Fibroblast of skin of left biceps (primary cell): ENCODE measurements around the gene XK.

Experiments
- DNase-seq, 2 experiments: peaks; one replicate each; pipeline ENCODE4 v3.0.0-alpha.2; 2013; ENCODE audit warnings: low read depth in 2 of 2

XK gene

DNA sequence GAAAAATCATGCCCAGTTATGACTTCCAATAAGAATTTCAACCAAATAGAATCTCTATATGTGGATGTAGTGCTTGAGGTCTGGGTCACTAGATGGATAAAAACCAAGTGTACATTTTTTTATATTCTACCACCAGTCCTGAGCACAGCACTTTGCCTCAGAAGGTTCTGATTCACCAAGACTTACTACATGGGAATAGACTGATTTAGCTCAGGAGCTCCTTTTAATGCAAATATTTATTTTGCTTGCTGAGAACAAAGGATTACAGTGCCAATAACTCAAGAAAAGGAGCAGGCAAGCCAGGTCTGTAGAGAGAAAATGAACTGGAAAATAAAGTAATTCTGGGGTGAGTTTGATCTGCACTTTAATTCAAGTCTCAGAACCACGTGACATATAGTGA lies 6.4 kb upstream of the XK start:
- DNase-seq = no peak

DNA sequence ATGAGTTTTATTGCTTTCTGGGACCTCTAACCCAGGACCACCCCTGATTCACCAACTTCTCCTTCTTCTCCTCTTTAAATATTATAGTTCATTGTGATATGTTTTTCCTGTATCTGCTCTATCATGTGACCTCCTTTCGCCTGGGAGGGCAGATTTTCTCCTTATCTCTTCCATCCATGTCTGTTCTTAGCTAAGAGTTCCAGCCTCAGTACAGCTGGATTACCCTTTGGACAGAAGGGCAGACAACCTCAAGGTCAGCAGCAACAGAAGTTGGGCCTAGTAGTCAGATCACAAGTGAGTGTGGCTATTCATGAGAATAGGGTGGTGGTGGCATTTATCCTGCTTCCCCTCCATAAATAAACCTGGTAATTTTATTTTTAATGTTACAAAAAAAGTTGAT lies 5.7 kb upstream of the XK start:
- no peak for DNase-seq

DNA sequence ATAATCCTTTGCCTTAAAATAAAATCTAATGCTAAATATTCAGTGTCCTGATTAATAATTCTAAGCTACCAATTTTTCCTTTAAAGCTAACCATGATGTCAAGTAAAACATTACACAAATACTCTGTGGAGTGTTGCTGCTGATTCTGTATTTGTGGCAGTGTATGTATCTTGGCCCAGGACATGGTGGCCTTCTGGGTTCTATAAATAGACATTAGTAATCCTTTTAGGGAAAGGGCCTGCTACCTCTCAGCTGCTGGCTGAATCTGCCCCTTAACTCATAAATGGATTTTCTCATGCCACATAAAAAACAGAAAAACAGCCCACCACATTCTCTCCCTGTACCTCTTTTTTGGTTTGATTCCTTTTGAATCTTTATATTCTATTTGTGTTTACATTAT lies 1.2 kb upstream of the XK start:
- DNase-seq = no peak

DNA sequence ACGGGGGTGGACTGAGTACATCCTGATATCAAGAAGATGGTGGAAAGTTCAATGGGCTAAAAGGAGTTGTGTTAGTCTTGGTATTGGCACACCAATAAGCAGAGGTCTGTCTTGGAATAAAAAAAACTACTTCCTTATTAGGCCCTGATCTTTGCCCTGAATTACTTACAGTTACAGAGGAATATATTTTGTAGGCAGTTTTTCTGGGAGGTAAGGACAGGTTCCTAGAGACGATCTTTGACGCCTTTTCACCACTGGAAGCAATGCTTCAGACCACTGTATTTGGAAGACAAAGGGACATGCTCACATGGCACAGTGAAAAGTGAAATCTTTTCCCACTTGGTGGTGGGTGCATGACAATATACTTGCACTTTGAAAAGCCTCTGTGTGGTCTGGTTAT lies 618 bp upstream of the XK start:
- DNase-seq = no peak

DNA sequence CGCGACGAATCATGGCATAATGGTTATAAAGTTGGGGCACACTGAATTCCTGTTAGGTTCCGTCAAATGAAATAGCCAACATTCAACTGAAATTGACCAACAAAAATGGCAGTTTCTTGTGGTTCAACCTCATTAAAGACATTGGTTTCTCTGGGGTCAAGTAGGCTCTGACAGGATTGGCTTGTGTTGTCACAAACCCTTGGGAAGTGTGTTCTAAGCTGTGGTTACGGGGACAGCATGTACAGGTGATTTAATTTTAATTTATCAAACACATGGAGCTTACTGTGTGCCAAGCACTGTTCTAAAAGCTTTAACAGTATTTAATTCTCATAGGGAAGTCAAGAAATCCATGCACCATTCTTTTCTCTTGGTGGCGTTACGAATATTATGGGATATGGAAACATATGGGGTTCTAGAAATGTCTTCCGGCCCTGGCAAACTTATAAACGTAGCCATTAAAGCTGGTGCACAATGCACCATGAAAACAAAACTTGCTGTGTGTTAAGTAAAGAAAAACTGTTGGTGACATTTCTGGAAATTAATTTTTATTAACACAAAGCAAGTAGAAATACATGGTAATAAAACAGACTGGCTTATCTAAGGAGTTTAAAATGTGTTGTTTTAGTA lies 891 bp downstream of the XK start:
- DNase-seq = no peak

DNA sequence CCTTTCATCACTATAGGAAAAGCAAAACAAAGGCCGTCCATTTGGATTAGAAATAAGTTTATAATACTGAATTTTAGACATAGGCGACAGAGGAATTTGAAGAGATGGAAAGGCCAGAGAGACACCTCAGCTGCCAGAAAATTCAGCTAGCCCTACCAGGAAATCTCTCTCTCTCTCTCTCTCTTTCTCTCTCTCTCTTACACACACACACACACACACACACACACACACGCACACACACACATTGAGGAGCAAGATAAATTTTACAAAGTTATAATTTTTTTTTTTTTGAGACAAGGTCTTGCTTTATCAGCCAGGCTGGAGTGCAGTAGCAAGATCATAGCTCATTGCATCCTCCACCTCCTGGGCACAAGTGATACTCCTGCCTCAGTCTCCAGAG lies 1.4 kb downstream of the XK start:
- DNase-seq = no peak

DNA sequence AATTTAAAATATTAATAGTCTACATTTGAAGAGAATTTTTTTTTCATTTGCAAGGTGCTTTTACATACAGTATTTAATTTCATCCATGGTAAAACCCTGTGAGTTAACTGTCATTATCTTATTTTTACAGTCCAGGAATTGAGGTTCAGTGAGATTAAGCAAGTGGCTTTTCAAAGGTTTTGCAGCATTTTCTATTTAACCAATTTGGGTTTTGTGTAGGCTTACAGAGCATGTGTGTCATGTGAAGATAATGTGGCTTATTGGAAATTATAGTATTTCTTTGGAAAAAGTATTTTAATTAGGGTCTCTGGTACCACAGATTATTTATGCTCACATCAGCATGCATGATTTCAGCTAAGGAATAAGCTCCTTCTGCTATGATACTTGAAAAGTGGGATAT lies 4.5 kb downstream of the XK start:
- DNase-seq = no peak

DNA sequence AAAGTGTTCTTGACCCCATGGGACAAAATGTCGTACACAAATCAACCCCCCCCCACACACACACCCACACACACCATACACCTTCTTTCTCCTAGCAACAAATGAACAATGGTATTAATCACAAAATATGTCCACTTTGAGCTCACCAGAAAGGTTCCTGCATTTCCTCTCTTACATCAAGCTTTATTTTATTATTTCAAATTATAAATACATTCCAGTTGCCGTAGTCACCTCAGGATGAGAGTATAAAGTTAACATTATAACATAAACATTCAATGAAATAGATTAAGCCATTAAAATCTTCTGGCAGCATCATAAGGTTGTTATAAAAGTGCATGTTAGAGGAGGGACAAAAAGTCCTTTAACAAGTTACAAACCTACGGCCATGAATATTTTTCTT lies 7.3 kb downstream of the XK start:
- no peak for DNase-seq

DNA sequence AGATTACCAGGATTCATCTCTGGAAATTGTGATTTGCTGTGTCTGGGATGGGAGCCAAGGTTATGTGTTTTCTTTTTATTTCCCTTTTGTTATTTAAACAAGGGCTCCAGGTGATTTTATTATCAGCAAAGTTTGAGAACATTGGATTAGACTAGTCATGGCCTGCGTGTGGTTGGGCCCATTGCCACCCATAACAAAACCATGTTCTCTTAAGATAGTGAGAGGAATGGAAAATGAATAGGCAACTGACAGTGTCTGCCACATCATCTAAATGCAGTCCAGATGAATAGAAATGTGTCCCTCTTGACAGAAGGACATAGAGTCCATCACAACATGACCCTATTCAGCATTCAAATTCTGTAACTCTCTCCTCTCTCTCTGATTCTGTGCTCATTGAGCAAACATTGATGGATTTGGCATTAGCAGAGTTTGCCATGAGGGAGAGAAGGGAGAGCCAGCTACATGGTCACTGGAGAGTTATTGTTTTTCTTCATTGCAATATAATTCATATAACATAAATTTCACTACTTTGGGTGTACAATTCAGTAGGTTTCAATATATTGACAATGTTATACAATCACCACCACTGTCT lies 11.7 kb downstream of the XK start:
- no peak for DNase-seq

DNA sequence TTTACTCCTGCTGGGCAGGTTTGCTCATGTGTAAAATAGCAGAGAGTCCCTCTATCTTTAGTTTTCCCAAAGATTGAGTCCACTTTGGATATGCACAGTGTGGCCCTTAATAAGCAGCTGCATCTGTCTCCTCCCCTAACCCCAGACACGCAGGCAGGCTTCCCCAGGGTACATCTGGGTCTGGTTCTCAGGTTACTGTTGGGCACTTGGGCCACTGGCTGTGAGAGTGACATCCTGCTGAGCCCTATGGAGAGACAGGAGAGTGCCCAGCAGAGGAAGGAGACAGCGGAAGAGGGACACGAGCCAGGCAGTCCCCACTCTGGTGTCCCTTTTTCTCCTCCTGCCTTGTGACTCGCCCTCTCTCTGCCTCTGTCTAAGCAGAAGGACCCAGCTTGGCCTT lies 16.0 kb downstream of the XK start:
- no peak for DNase-seq

DNA sequence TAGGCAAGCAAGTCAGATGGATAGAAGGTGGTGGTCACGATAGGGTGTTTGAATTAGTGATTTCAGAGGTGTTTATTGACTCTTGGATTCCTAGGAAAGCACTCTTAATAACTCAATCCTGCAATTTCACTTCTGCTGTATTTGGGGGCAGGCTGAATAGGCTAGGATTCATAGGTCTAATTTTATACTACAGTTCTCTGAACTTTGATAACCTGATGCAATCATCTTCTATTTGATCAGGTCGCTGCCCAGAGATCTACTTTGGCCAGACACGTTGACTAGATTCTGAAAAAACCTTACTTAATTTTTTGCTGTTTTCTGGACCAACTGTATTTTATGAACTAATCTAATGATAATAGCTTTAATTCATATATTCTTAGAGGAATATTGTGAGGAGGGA lies 26.4 kb downstream of the XK start:
- no peak for DNase-seq

DNA sequence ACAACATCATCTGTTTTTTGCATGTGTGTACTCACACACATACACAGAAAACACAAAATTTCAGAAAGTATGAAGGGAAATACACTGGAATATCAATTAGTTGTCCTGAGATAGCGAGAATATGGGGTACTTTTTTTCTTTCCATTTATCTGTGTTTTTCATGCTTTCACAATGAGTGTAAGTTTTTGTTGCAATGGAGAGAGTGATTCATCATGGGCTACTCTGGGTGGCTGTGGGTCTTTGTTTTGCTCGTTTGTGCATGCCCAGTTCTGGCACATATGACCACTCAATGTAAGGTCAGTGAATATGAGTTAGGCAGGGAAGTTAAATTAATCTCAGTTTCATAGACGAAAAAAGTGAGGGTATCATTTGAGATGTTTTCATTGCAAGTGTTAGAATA lies 26.9 kb downstream of the XK start:
- no peak for DNase-seq

DNA sequence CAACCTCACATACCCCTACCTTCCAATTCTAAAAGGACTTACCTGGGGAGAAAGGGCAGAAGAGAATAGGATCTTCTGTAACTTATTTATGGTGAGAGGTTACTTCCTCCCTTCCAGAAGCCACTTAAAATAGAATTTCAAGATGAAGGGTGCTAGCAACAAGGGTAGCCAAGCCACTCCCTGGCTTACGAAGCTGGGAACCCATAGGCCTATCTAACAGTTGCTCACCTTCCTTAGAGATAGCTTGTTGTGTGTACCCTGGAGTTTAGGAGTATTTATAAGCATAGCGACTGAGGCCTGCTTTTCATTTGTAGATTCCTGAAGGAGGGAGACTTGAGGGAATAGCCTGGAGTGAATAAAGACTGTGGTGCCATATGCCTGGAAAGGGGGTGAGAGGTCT lies 28.9 kb downstream of the XK start:
- no peak for DNase-seq

DNA sequence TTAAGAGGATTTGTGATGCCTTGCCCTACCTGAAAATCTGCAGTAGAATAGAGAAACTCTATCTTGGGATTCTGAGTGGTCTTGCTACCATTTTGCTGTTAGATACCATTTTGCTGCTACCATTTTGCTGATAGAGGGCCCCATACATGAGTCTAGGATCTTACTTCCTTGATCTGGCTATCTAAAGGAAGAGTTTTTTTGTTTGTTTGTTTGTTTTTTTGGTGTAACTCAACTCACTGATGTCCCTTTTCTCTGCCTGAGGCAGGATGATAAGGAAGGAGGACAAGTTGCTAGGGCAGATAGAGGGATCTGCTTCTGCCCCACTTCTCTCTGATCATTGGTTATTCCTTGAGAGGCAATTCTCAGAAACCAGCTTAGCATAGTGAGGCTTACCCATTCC lies 31.0 kb downstream of the XK start:
- DNase-seq = no peak

DNA sequence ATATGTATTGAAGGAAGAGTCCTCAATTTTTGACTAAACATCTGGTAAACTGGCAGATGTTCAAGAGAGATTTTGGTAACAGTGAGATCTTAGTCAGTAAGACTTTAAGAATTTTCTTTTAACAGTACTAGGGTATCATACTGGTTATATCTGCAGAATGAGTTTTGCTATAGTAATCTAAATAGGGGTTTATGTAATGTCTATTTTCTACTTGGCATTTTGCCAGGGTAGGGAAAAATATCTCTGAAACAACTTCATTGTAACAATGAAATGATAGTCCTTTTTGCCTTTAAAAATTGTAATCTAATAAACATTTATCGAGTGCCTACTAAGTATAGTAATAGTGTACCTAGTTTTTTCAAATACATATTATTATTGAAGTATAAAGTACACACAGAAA lies 32.1 kb downstream of the XK start:
- DNase-seq = no peak

DNA sequence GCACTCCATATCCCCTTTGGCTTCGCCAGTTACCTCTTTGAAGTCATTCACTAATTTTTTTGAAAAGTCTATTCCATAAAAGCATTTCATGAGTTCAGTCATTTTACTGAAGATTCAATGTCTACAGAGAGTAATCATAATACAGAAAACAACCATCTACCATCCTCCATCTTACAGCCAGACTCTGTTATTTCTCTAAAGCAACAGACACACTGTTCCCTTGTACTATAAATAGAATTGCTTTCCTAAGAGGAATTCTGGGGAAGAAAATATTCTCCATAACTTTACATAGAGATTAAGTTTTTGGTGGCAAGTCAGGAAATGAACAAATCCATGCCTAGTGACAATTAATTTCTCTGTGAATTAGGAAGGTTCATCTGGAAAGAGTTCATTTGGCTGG lies 37.0 kb downstream of the XK start:
- DNase-seq = no peak

DNA sequence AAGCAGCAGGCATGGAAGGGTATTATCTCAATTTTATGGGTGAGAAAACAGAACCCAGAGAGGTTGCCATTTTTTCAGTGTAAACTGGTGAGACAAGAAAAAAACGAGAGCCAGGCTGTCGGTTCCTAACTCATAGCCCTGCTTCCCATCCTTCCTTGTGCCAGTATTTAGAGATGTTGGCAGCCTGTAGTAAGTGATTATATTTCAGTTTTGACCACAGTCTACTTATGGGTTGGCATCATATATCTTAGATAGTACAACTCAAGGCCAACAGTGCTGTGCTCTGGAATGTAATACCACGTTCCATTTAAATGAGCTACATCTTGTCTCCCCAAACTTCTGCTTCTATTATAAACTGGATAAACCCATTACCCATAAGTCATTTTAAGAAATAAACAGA lies 40.8 kb downstream of the XK start:
- DNase-seq = no peak

DNA sequence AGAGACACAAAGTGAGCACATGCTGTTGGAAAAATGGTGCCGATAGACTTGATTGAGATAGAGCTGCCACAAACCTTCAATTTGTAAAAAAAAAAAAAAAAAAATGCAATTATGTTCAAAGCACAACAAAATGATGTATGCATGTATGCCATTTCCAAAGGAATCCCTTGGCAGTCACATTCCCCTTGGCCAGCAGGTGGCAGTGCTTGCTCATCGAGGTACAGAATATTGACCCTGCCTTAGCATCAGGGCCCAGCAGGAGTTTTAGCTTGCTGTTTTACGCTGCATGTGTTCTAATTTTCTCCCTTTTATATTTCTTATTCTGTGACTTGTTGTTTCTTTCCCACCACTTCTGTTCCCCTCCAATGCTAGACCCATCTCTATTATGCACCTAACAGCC lies 59.8 kb downstream of the XK start:
- peak; percentile 10 to 20 for DNase-seq

DNA sequence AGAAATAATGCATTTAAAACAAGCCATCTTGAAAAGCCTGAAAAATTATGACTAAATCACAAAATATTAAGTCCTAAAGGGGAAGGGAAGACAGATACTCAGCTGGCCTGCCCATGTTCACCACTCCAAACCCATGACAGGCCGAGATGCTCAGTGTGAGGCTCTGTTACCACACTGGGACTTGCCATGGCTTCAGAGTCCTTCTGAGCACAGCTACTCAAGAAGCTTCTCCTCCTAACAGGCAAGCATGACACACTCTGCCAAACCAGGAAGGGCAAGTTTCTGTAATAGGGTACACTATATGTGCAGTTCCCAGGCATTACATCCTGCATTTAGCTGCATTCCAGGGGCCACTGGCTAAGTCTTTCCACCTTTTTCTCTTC lies 60.2 kb downstream of the XK start:
- no peak for DNase-seq

DNA sequence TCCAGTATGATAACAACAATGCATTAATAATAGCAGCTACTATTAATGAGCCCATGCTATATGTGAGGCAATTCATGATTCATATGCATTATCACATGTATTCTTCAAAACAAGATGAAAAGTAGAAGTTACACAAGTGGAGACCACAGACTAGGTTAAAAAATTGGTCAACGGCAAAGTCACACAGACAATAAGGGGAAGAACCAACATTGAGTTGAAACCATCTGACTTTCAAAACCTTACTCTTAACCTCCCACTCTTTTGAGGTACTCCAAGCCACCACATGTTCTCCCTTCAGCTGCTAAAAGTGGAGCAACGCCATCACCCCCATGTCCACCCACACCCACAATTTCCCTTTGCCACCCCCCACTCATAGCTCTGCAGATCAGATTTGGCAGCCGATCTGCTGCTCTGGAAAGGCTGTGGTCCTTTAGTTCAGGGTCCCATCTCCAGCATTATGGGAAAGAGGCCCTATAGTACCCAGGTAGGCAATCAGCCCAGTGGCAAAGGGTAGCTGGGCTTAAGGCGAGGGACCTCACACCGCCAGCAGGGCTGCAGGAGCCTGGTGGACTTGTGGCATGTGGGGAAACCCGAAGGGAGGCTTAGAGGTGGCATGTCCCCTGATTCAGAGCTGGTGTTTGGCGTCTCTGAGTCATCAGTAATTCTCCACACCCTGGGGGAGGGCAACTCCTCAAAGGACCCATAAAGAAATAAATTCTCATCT lies 60.8 kb downstream of the XK start:
- no peak for DNase-seq

DNA sequence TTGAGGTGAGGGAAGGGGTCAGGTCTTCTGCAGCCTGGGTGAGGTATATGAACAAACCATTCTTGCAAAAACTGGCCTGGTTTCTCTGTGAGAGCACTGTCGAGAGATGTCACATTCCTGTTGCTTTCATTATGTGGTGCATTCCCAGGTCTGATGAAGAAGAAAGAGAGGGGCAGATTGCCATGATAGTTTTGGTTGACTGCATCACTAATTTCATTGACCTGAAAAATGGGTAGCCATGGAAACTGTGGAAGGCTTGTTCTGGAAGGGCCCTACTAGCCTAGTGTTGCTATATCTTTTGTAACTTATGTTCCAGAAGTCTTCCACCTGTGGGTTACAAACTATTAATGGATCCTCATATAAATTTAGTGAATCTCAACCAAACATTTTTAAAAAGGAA lies 61.4 kb downstream of the XK start:
- no peak for DNase-seq

DNA sequence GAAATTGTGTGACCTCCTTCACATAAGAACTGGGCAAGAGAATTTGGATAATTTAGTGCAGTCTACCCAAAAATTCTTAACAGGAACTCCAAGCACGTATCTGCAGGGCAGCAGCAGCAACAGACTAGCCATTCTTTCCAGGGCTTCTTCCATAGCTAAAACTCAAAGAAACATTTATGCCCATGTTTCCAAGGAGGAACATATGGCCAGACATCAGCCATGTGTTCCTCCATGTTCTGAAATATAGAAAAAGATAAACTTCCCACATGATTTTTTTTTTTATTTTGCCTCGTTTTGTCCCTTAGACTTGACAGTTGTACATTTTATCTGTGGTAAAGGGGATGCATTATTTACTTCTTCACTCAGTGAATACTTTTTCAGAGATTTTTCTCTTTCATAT lies 66.7 kb downstream of the XK start:
- DNase-seq = no peak

DNA sequence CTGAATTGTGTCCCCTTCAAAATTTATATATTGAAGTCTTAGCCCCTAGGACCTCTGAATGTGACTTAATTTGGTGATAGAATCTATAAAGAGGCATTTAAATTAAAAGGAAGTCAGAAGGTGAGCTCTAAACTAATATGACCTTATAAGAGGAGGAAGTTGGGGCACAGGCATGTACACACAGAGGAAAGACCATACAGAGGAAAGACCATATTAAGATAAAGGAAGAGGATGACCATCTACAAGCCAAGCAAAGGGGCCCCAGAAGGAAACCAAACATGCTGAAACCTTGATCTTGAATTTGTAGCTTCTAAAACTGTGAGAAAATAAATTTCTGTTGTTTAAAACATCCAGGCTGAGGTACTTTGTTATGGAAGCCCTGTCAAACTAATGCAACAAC lies 67.3 kb downstream of the XK start:
- no peak for DNase-seq

DNA sequence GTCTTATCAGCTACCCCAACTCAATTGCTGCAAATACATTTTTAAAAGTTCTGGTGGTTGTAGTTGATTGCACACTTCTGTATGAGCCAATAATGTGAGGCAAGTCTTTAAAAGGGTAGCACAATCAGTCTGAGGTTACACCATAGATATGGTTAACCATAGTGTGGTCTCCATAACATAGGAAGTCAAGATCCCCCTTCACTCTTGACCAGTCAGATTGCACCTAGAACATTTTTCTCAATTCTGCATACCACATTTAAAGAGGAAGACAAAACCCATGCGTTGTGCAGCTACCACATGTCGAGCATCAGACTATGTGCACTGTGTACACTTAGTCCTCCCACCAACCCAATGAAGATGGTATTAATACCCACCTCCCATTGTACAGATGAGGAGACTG lies 67.8 kb downstream of the XK start:
- no peak for DNase-seq
